SH-SY5Y (cell line): ENCODE measurements around the gene MMRN1.

Source experiments
- GATA2 ChIP-seq: IDR thresholded peaks from 2 replicates; pipeline ENCODE4 v1.6.1; 2011; ENCODE audit warnings: mild to moderate bottlenecking, low read depth, low read length
- GATA3 ChIP-seq: IDR thresholded peaks from 2 replicates; pipeline ENCODE4 v1.6.1; 2011; ENCODE audit warnings: low read depth, mild to moderate bottlenecking, low read length, moderate library complexity

GRCh38 chr4:89906777-89907521 lies 12.3 kb downstream of the MMRN1 start:
- TF ChIP-seq GATA2 (no peak), GATA3 (no peak)
